ENCODE measurements around the gene RETREG1.
A peak's percentile ranks its signal among the peaks of the same experiment; 100 is the strongest.
"Not testable (repeated sequence)": the region's sequence is repeated elsewhere in the genome, so short reads cannot be mapped to it uniquely, and the experiment has no call there.

Gene RETREG1

DNA sequence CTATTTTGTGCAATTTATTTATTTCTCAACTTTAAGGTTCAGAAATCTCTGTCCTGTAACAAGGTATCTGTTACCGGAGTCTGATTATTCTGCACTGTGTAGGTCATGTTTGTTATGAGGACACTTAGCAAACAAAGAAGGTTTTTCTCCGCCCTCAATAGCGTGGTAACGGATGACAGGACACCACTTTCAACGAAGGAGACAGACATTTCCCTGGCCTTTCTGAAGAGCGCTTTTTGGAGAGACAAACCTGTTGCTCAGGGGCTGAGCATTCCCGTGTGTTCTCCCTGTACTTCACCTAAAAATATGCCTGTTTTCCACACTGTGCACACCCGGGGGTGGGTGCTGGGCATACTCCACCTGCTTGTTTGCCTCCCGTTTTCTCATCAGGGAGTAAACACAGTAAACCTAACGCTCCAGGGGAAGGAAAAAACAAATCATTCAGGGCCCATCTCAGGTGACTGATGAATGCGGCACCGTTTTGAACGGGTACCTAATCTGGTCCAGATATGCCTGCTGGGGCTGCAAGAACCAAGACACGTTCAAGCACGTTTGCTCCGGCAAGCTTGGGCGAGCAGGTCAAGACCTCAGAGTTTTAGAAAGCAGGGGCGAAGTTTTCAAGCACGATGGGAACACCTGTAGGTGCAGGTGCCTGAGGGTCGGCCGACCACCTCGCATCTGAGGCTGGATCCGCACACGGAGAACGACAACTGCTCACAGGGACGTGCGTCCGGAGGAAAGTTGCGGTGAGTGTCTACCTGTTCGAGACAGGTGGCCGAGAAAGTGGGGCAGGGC, 859 bp downstream of the RETREG1 start:
- DNase-seq, result peak; percentile 46

DNA sequence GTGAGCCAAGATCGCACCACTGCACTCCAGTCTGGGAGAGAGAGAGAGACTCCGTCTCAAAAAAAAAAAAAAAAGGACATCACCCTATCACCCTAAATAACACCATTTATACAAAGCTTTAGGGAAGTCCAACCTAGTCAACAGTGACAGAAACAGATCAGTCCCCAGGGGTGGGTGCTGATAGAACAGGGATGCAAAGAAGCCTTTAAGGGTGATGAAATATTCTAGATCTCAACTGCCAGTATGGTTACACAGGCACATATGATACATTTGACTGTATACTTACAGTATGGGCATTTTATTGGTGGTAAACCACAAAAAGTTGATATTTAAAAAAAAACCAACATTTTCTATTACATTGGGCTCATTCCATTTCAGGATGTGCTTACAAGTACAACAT, 4.8 kb downstream of the RETREG1 start:
- no peak for DNase-seq

DNA sequence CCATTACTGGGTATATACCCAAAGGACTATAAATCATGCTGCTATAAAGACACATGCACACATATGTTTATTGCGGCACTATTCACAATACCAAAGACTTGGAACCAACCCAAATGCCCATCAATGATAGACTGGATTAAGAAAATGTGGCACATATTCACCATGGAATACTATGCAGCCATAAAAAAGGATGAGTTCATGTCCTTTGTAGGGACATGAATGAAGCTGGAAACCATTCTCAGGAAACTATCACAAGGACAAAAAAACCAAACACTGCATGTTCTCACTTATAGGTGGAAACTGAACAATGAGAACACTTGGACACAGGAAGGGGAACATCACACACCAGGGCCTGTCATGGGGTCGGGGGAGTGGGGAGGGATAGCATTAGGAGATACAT, 5.9 kb downstream of the RETREG1 start:
- DNase-seq, result not testable (repeated sequence)

DNA sequence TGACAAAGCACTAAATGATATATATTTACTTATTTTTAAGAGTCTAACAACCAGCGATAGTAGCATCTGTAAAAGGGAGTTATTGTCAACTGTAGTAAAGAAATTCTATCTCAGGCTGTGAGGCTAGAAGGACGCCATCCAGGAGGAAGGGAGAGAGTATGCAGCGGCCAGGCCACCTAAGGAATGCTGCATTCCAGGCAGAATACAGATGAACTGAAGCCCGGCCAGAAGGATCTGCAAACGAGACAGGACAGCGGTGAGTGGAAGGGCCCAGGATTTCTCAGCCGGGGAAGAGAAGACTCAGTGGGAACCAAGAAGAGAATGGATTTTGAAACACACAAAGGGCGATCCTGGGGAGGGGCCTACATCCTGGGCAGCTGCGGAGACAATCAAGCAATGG, 7.4 kb downstream of the RETREG1 start:
- no peak for DNase-seq

DNA sequence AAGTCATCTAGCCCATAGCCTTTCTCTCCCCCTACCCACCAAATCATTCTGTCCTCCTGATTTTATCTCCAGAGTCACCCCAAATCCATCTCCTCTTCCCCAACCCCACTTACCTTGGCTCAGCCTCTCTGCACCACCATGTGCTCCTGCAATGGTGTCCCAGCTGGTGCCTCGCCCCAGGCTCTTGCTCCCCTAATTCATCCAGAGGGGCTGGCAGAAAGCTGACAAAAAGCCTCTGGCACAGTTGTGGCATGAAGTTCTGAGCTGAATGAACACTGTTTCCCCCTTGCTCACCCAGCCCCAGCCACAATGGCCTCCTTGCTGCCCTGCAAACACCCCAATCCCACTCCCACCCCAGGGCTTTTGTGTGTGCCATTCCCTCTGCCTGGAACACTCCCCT, 10.2 kb downstream of the RETREG1 start:
- no peak for DNase-seq

DNA sequence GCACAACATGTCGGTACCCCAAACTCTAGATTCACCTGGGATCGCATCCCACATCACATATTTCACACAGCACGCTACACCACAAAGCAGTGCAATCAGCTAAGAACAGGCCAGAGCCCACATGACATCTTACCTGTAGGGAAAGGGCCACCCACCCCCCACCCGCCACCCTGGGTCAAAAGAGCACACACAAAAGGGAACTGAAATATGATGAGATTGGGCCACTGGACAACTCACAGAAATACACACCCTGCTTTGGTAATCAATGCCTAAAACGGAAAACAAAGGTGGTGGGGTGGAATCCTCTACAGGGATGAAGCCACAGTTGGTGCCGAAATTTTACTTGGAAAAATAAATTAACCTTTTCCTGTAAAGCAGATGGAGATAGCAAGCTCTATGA, 13.1 kb downstream of the RETREG1 start:
- no peak for DNase-seq

DNA sequence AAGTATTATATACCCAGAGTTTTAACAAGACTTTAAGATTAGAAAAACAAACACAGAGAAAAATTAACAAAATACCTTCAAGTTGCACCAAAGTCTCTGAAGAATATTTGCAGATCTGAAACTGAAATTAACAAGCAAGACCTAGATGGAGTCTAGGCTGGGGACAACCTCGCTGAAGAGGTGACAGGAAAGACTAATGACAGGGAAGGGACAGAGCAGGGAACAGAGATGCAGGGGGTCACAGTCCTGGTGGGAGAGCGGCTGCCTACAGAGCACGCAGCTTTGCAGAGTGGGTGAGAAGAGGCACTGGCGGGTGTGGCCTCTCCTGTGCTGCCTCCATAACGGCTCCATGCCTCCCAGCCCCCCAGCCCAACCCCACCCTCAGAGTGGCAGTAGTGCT, 13.5 kb downstream of the RETREG1 start:
- DNase-seq, result no peak

DNA sequence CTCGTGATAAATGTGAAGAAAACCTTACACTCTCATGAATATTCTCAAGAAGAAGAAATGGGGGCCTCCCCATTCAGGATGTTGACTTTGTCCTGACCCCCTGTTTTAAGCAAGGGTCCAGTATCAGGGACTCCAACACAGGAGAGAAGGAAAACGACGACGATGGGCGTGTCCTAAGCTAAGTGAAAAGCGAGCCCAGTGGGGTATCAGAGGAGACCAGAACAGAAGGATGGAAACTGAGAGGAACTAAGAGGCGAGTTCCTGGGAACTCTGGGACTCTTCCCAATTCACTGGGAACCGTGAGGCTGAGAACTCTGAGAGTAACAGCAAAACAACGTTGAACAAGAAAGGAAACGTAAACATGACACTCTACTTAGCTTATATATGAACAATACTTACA, 14.6 kb downstream of the RETREG1 start:
- no peak for DNase-seq

DNA sequence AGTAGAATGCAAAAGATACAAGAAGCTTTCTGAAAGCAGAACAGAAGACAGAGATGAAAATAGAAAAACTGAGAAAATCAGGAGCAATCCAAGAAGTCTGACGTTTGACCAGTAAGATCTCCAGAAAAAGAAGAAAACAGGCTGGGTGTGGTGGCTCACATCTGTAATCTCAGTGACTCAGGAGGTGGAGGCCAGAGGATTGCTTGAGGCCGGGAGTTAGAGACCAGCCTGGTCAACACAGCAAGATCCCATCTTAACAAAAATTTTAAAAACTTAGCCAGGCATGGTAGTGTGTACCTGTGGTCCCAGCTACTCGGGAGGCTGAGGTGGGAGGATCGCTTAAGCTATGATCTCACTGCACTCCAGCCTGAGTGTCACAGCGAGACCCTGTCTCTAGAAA, 15.9 kb downstream of the RETREG1 start:
- DNase-seq, result no peak

DNA sequence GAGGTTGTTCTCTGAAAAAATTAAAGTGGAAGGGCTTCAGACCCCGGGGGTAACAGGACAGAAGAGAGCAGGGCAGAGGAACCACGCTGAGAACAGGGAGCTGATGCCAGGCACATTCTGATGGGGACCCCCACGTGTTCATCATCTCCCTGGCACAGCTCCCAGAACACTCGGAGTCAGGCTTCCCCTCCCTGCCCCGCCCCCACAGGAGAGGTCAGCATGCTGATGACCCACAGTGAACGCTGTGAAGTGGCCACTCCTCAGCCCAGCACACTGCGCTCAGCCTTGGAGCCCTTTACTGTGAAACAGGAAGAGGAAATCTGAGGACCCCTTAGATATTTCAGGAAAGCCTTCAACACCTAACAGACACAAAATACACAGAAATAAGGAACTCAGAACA, 16.4 kb downstream of the RETREG1 start:
- peak; percentile 30 for DNase-seq

DNA sequence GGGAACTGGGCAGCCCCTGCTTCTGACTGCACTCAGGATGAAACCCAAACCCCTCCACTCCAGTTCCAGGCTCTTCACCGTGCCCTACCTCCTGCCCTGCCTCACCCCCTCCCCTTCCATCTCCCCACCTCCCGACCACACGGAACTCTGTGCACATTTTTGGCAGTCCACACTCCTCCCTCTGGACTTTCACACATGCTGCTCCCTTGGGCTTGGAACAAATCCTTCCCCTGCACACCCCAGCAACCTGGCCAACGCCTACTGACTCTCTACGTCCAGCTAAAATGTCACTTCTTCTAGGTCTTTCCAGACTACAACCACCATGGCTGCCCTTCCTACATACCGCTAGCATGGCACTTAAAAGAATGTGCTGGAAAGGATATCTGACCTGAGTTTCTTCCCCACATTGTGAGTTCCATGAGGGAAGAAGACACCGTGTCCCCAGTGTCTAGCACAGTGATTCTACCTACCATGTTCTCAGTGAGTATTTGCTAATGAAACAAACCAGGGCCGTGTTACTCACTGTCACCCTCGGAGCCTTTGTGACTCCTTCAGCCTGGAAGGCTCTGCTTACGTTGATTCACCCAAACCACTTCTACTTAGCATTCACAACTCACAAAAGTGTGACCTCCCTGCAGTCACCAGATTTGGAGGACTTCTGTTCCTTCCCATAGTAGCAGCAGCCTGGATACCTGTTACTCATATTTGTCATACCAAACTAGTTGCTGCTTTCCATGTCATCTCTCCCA, 18.7 kb downstream of the RETREG1 start:
- DNase-seq, result no peak

DNA sequence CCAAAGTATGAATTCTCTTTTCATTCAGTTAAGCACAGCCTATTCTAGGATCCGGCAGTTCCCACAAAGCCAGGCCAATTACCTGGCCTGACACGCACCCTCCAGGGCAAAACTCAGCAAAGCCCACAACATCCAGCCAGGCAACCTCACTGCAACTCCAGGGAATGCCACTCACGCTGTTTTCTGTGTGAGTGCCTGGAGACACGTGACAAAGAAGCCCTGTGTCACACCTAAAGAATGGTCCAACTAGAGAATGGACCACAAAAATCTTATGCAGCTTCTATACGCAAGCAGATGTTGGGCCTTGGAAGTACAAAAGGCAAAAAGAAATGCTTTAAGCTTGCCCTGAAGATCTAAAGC, 20.2 kb downstream of the RETREG1 start:
- no peak for DNase-seq

DNA sequence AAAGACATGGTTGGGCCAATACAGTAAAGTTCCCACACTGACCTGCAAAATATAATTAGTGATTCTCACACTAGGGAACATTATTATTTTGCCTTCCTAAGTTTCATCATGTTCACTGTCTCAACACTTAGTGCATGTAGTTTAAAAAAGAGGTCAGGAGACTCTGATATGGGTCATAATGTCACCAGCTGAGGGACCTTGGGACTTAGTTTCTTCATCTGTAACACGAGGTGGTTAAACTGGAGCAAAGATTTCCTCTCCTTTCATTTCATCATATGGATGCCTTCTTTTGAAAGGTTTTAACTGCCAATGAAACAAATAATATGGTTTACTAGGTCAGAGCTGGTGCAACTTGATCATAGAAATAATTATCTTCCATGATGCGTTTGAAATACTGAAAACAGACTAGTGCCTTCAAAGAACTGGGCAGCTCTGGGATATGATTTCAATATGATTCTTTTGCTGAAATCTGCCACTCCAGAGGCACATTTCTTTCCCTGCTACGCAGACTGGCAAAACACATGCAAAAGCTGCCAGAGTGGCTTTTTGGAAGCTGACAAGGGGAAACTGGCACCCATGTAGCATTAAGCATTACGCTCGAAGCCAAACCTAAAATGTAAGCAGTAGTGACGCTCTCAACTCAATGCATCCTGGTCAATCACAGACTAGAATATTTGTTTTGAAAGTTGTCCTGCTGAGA, 20.8 kb downstream of the RETREG1 start:
- DNase-seq, result no peak

DNA sequence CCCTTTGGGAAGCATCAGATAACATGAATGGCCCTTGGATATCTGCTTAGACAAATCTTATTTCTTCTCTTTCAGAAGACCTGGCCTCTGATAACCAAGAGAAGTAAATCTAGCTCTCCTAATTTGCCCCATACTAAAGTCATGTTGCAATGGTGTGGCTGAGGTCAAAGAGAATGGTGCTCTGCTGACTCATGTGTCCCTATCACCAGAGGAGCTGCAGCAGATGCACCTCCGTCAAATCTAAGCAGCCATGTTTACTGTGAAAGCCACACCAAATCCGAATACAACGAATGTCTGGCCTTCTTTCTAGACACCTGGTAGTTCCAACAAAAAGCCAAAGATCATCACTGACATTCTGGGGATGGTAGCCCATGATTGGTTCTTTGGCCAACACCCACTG, 23.2 kb downstream of the RETREG1 start:
- DNase-seq, result no peak

DNA sequence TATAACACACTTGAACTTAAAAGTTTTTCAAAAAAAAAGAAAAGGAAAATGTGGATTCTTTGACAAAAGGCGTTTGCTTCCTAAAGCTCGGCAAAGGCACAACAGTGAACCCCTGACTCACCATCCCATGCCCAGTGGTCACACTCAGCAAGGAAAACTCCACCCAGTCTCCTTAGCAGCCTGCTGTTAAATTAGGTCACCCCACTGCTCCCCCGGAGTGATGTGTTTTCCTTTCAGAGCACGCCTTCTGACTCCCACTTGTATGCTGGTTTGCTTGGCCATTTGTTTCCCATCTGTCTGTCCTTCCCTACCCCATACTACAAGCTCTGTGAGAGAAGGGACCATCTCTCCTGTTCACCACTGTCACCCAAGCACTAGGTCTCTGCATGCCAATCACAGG, 23.8 kb downstream of the RETREG1 start:
- no peak for DNase-seq

DNA sequence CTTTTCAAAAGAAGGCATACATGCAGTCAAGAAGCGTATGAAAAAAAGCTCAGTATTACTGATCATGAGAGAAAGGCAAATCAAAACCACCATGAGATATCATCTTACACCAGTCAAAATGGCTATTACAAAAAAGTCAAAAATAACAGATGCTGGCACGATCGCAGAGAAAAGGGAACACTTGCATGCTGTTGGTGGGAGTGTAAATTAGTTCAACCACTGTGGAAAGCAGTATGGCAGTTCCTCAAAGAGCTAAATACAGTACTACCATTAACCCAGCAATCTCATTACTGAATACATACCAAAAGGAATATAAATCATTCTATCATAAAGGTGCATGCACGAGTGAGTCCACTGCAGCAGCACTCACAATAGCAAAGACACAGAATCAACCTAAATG, 24.5 kb downstream of the RETREG1 start:
- no peak for DNase-seq

DNA sequence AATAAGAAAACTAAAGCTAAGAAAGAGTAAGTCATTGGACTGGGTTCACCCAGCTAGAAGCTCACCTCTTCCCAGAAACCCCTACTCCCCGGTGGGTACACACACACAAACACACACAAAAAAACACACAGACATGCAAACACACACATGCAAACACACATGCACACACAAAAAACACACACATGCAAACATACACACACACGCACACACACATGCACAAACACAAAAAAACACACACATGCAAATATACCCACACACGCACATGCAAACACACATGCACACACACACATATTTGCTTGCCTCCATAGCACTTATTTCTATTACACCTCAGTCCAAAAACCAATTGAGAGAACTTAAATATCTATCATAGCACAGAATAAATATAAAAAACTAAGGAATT, 26.1 kb downstream of the RETREG1 start:
- DNase-seq, result no peak

DNA sequence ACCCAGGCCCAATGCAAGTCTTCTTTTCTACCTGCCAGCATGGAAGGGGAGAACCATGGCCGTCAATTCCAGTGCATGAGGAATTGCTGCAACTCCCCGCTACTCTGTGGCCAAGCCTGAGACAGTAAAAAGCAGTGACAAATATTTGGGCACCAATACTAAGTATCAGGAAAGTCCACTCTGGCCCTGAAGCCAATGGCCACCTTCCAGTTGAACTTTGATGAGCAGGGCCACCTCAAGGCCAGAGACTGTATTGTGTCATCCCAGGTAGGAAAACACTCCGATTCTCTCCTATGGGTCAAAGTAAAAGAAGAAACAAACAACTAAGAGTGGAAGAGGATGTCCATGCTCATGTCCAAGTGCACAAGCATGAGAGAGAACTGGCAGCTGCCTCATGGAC, 27.1 kb downstream of the RETREG1 start:
- no peak for DNase-seq

DNA sequence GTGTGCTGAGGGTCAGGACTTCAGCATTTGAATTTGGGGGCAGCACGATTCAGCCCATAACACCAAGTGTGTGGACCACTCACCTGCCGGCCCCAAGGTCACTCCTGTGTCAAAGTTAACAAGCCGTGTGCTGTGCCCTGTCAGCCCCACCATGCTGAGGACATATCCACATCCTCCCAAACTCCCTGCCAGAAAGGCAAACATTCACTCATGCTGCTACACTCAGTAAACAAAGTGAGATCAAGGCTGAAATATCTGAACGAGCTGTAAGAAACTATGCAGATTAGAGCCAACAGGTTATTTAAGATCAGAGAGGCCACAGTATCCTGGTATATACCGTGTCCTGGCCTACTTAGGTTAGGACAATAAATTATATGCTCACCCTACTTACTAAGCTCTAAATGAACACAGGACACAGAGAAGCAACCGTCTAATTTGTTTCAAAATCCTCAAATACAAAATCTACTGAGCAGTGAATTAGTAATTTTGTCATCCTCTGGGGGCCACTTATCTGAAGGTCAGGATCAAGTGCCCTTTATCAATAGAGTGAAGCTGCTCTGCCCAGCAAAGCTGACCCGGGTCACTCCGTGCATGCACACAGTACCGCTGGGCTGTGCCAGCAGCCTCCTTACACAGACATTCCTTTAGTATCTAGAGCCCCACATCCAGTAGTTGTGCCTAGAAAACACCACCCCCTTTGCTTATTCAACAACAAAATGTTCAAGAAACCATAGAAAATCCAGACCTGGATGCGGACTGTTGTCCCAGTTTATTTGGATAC, 28.2 kb downstream of the RETREG1 start:
- DNase-seq, result no peak

DNA sequence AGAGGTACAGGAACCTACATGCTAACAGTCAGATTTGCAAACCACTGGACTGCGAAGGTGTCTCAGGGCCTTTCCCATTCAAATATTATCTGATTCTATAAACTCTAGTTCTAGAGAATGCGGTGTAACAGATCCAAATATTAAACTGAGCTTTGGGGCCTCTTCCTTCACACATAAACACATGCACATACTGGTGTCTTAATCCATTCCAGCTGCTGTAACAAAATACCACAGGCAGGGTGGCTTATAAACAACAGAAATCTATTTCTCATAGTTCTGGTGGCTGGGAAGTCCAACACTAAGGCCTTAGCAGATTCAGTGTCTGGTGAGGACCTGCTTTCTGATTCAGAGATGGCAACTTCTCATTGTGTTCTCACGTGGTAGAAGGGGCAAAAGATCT, 30.2 kb downstream of the RETREG1 start:
- no peak for DNase-seq

DNA sequence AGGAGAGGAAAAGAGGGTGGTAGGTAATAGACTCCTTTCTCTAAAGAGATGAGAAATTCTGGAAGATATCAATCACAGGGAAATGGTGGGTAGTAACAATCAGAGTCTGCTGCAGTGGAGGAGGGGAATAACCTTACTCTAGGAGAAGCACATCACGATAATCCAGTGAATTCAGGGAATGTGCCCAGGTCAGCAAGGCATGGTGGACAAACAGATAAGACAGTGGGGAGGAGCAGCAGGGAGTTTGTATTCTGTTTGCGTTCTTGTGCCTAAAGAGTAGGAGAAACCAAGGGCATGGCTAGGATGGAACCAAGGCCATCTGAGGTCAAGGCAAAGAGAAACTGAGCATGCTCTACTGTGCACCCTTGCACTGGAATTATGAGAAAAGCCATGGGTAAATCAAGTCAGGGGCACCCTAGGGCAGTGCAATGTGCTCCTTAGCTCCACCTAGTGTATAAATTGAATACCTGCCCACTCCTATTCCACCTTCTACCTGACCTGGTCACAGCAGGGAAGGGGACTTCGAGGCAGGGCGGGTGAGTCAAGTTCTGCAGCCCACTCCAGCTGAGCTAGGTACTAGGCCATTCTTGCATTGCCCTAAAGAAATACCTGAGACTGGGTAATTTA, 31.6 kb downstream of the RETREG1 start:
- no peak for DNase-seq

DNA sequence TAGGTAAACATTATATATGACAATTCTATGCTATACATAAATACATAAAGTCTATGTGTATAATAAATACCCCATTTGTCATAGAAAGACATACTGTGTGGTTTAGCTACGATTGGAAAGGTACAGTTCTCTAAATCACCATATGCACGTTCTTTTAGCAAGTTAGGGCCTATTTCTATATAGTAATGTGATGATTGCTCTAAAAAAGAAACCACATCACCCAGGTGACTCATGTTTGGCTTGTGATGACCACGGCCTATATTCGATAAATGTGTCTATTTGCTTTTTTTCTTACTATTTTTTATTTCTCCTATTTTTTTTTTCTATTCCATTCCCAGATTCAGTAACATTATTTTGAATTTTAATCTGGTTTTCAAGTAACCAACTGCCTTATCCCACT, 34.7 kb downstream of the RETREG1 start:
- DNase-seq, result no peak

DNA sequence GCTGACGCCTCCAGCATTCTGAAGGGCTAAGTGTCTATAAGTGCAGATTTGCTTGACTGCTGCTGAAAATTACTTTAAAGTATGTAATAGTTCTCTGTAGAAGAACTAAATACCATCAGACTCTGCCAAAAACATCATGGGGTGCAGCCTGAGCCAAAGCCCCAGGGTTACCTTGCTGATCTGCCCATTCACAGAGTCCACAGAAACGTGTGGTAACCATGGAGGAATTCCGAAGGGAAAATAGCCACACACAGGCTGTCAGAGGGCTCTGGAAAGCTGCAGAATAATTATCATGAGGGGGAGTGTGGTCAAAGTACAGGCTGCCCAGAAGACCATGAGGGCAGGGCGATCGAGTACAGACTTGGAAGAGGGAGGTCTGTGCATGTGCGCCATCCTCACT, 36.4 kb downstream of the RETREG1 start:
- no peak for DNase-seq
